ENCODE data around the gene NOS3. TPM values are rescaled to one million over a fixed set of nuclear protein-coding genes. Genes with fewer than 3 reads are reported as not detected.
A peak's percentile ranks its signal among the peaks of the same experiment; 100 is the strongest.

The NOS3 gene
- total and polyA plus RNA-seq, 9 of the 15 experiments (the other 6 are each of a cell fraction or from before 2014, with no cell fraction given), result 1.1 to 121 (median 23.6) TPM

DNA sequence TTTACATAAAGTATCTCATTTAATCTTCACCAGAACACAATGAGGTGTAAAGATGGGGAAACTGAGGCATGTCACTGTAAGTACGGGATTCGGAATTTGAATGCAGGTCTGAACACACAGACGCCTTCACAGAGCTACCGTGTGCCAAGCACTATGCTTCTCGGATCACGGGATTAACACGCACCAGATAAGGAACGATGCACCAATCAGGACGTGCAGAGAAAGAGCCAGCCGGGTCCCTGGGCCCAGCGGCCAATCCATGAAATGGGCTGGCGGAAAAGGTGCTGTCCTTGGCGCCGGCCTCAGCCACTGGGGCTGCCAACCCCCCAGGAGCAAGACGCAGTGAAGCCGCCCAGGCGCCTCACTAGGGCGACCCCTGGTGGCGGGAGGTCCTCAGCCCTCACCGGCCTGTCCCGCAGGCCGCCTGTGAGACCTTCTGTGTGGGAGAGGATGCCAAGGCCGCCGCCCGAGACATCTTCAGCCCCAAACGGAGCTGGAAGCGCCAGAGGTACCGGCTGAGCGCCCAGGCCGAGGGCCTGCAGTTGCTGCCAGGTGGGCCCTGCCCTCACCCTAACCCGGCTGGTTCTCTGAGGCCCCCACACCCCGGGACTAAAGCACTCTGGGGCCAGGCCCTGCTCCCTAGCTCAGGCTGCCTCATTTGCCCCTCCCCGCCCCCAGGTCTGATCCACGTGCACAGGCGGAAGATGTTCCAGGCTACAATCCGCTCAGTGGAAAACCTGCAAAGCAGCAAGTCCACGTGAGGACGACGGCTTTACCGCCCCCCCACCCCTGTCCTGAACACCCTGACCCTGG lies 17.9 kb downstream of the NOS3 start (continued):
- TF ChIP-seq E4F1 (CRISPR knock-in tag; IDR thresholded peaks at IDR 0.05; ENCODE audit: borderline replicate concordance), result no peak
- peak; percentile 95 for TF ChIP-seq BHLHE40 (IDR thresholded peaks at IDR 0.05; ENCODE audit: low read length)
- TF ChIP-seq GATAD2A (IDR thresholded peaks at IDR 0.05), result peak; percentile 74; the same call in 1 of the 2 replicates
- no peak for TF ChIP-seq ZNF280B (CRISPR knock-in tag; IDR thresholded peaks at IDR 0.05)
- no peak for TF ChIP-seq IRF9 (tag; IDR thresholded peaks at IDR 0.05)
- TF ChIP-seq SUPT5H (IDR thresholded peaks at IDR 0.05), result peak; percentile 82
- TF ChIP-seq PRPF4 (IDR thresholded peaks at IDR 0.05; ENCODE audit: insufficient read depth, low read depth, low read length, poor library complexity, severe bottlenecking), result no peak
- no peak for TF ChIP-seq ZNF79 (CRISPR knock-in tag; IDR thresholded peaks at IDR 0.05; ENCODE audit: low read depth)
- TF ChIP-seq MCM3 (IDR thresholded peaks at IDR 0.05), result no peak
- TF ChIP-seq, protein P1, sequence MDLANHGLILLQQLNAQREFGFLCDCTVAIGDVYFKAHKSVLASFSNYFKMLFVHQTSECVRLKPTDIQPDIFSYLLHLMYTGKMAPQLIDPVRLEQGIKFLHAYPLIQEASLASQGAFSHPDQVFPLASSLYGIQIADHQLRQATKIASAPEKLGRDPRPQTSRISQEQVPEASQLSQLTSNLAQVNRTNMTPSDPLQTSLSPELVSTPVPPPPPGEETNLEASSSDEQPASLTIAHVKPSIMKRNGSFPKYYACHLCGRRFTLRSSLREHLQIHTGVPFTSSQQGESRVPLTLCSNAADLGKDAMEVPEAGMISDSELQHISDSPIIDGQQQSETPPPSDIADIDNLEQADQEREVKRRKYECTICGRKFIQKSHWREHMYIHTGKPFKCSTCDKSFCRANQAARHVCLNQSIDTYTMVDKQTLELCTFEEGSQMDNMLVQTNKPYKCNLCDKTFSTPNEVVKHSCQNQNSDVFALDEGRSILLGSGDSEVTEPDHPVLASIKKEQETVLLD (IDR thresholded peaks at IDR 0.05), result peak; percentile 82
- TF ChIP-seq, protein P2, sequence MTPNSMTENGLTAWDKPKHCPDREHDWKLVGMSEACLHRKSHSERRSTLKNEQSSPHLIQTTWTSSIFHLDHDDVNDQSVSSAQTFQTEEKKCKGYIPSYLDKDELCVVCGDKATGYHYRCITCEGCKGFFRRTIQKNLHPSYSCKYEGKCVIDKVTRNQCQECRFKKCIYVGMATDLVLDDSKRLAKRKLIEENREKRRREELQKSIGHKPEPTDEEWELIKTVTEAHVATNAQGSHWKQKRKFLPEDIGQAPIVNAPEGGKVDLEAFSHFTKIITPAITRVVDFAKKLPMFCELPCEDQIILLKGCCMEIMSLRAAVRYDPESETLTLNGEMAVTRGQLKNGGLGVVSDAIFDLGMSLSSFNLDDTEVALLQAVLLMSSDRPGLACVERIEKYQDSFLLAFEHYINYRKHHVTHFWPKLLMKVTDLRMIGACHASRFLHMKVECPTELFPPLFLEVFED (CRISPR knock-in tag; conservative IDR thresholded peaks at IDR 0.05), result 0 out of 2 replicates have a peak, but pooled peaks have one; percentile 7
- peak; percentile 69 for TF ChIP-seq EP300 (IDR thresholded peaks at IDR 0.05; ENCODE audit: low read length)
- TF ChIP-seq PRMT5 (CRISPR knock-in tag; IDR thresholded peaks at IDR 0.05), result no peak
- no peak for TF ChIP-seq RBM25 (IDR thresholded peaks at IDR 0.05; ENCODE audit: low read depth, low read length, severe bottlenecking)
- TF ChIP-seq ZSCAN29 (IDR thresholded peaks at IDR 0.05), result 0 out of 2 replicates have a peak, but pooled peaks have one; percentile 22
- TF ChIP-seq ZNF12 (CRISPR knock-in tag; IDR thresholded peaks at IDR 0.05), result 0 out of 2 replicates have a peak, but pooled peaks have one; percentile 48
- peak; percentile 98 to 100 (median 99) for TF ChIP-seq CTCF (IDR thresholded peaks at IDR 0.05 in 2 of 3, conservative IDR thresholded peaks at IDR 0.05 in 1 of 3; ENCODE audit: insufficient read depth in 2 of 3, low read depth in 1 of 3, low read length in 3 of 3)
- TF ChIP-seq ZNF583 (CRISPR knock-in tag; IDR thresholded peaks at IDR 0.05), result peak; percentile 54
- peak; percentile 95 for TF ChIP-seq LCOR (CRISPR knock-in tag; IDR thresholded peaks at IDR 0.05)

Data from K562 (cell line).